Measurements from ENCODE around the gene FAM162A. TPM values are rescaled to one million over a fixed set of nuclear protein-coding genes. Genes with fewer than 3 reads are reported as not detected.

The FAM162A gene
- total RNA-seq, 1 donor from 2014 or later = 22.5 TPM

DNA sequence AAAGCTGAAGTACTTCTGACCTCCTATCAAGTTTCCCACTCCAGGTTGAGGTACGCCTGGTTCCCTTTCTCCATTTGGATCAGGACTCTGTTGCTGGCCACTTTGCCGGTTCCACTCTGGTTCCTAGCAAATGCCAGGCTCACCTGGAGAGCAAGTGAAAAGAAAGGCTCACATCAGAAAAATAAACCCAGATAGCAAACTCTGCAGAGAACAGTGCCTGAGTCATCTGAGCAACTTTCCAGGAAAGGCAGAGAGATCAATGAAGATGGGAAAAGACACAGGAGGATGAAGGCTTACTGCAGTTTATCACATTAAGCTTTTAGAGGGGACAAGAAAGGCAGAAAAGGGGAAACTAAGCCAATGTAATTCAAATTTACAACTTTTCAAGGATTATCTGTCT lies 73.7 kb downstream of the FAM162A start:
- Mint-ChIP-seq H3K27ac (ENCODE audit: unreplicated experiment) (no peak overlapping the region), H3K36me3 (ENCODE audit: low read depth, unreplicated experiment) (peaks cover 23% of the 10 kb centered on the region), H3K9me3 (ENCODE audit: unreplicated experiment) (no peaks in the 10 kb centered on the region), H3K27me3 (ENCODE audit: unreplicated experiment) (no peaks in the 10 kb centered on the region), H3K4me3 (ENCODE audit: unreplicated experiment) (peak overlapping the region; percentile 28), H3K4me1 (ENCODE audit: unreplicated experiment) (peaks cover 11% of the 10 kb centered on the region)
- DNase-seq (ENCODE audit: low spot score) = no peak
- TF ChIP-seq, protein P1, sequence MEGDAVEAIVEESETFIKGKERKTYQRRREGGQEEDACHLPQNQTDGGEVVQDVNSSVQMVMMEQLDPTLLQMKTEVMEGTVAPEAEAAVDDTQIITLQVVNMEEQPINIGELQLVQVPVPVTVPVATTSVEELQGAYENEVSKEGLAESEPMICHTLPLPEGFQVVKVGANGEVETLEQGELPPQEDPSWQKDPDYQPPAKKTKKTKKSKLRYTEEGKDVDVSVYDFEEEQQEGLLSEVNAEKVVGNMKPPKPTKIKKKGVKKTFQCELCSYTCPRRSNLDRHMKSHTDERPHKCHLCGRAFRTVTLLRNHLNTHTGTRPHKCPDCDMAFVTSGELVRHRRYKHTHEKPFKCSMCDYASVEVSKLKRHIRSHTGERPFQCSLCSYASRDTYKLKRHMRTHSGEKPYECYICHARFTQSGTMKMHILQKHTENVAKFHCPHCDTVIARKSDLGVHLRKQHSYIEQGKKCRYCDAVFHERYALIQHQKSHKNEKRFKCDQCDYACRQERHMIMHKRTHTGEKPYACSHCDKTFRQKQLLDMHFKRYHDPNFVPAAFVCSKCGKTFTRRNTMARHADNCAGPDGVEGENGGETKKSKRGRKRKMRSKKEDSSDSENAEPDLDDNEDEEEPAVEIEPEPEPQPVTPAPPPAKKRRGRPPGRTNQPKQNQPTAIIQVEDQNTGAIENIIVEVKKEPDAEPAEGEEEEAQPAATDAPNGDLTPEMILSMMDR (IDR thresholded peaks at IDR 0.05; ENCODE audit: unreplicated experiment) = no peak

DNA sequence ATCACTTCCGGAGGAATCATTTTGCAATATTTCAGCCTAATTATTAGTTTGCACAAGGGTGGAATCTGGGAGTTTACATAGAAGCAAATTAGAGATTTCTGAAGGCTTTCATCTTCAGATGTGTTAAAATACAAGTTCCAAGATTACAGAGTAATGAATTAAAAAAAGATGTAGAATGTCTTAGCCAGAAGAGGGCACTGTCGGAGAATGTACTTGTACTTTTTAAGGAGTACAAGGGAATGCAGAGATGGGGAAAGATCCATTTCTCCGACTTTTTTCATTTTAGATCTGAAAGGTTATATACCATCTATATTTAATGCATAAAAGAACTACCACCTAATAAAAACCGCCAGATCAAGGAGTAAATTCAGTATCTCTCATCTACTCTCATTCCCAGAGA lies 75.0 kb downstream of the FAM162A start:
- H3K27ac Mint-ChIP-seq (ENCODE audit: unreplicated experiment) = no peak overlapping the region
- peaks cover 11% of the 10 kb centered on the region for H3K4me1 Mint-ChIP-seq (ENCODE audit: unreplicated experiment)
- no peak overlapping the region for H3K4me3 Mint-ChIP-seq (ENCODE audit: unreplicated experiment)
- no peak for DNase-seq (ENCODE audit: low spot score)
- H3K27me3 Mint-ChIP-seq (ENCODE audit: unreplicated experiment) = no peaks in the 10 kb centered on the region
- TF ChIP-seq, protein P1 (IDR thresholded peaks at IDR 0.05; ENCODE audit: unreplicated experiment) = peak; percentile 16
- H3K36me3 Mint-ChIP-seq (ENCODE audit: low read depth, unreplicated experiment) = peaks cover 19% of the 10 kb centered on the region
- no peaks in the 10 kb centered on the region for H3K9me3 Mint-ChIP-seq (ENCODE audit: unreplicated experiment)

DNA sequence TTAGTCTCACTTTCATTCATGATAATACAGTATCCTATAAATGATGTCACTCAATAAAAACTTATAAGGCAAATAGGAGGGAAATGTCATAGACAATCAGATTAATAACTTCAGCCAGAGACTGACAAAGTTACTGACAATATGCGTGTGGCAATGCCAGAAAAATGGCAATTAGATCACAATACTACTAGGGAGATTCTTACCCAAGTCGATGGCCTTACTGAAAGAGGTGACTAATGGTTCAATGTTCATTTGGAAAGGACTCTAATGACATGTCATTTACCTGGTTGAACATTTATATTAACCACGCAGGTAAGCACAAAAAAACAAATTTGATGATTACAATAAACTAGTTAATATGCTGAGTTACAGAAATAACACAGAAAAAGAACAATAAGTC lies 77.8 kb downstream of the FAM162A start:
- peaks cover 18% of the 10 kb centered on the region for H3K36me3 Mint-ChIP-seq (ENCODE audit: low read depth, unreplicated experiment)
- peaks cover 11% of the 10 kb centered on the region for H3K4me1 Mint-ChIP-seq (ENCODE audit: unreplicated experiment)
- no peaks in the 10 kb centered on the region for H3K27me3 Mint-ChIP-seq (ENCODE audit: unreplicated experiment)

More for the DNA sequence above, 77.8 kb downstream of the FAM162A start:
- Mint-ChIP-seq H3K4me3 (ENCODE audit: unreplicated experiment) (no peak overlapping the region), H3K27ac (ENCODE audit: unreplicated experiment) (peak overlapping the region; percentile 34), H3K9me3 (ENCODE audit: unreplicated experiment) (no peaks in the 10 kb centered on the region)
- TF ChIP-seq, protein P1 (IDR thresholded peaks at IDR 0.05; ENCODE audit: unreplicated experiment) = no peak
- DNase-seq (ENCODE audit: low spot score) = no peak

Other genes with a start within 250 kb of the FAM162A start
- not detected for gene CASR, start 200.5 kb upstream of the FAM162A start, total RNA-seq (ENCODE audit: unreplicated experiment)
- gene CSTA, start 58.9 kb upstream of the FAM162A start, total RNA-seq (ENCODE audit: unreplicated experiment) = not detected
- gene MIX23, start 951 bp upstream of the FAM162A start, total RNA-seq (ENCODE audit: unreplicated experiment) = 33.2 TPM
- 3.1 TPM for gene WDR5B, start 31.9 kb downstream of the FAM162A start, total RNA-seq (ENCODE audit: unreplicated experiment)
- 87.2 TPM for gene KPNA1, start 130.8 kb downstream of the FAM162A start, total RNA-seq (ENCODE audit: unreplicated experiment)
- gene PARP9, start 180.1 kb downstream of the FAM162A start, total RNA-seq (ENCODE audit: unreplicated experiment) = 2.7 TPM
- gene DTX3L, start 180.2 kb downstream of the FAM162A start, total RNA-seq (ENCODE audit: unreplicated experiment) = 6.0 TPM
- 0.36 TPM for gene PARP15, start 193.5 kb downstream of the FAM162A start, total RNA-seq (ENCODE audit: unreplicated experiment)